Vagina (tissue), 2 donors: Measurements from ENCODE around the gene FRMPD2. TPM values are rescaled to one million over a fixed set of nuclear protein-coding genes. Genes with fewer than 3 reads are reported as not detected.

ENCODE experiments used
- DNase-seq, 2 donors: peaks; one replicate each; pipeline ENCODE4 v3.0.0-alpha.2; 2017; ENCODE audit errors: extremely low spot score in 2 of 2
- H3K27ac ChIP-seq: fragments of 200-600 bp; sonication (generic); one replicate; pipeline ENCODE4 v1.5.1; 2019
- H3K27me3 ChIP-seq: fragments of 200-600 bp; sonication (generic); one replicate; pipeline ENCODE4 v1.5.1; 2019
- H3K36me3 ChIP-seq, 2 donors: fragments of 200-600 bp; sonication (generic); one replicate each; pipeline ENCODE4 v1.5.1; 2017 to 2019
- H3K4me1 ChIP-seq: fragments of 200-600 bp; sonication (generic); one replicate; pipeline ENCODE4 v1.5.1; 2019
- H3K4me3 ChIP-seq, 2 donors: fragments of 200-600 bp; sonication (generic); 1 replicate in 1 of 2; 2 replicates in 1 of 2; pipeline ENCODE4 v1.5.1; 2016 to 2019
- H3K9me3 ChIP-seq: fragments of 200-600 bp; sonication (generic); one replicate; pipeline ENCODE4 v1.5.1; 2019
- CTCF ChIP-seq, 3 experiments: fragments of 450-650 bp in 2 of 3; fragments of 200-600 bp in 1 of 3; sonication (generic) in 1 of 3; IDR thresholded peaks; one replicate each; pipeline ENCODE4 v1.5.1; 2017 to 2019; ENCODE audit warnings: antibody characterized with exemption in 3 of 3, mild to moderate bottlenecking in 2 of 3, moderate library complexity in 2 of 3
- POLR2A ChIP-seq, 2 donors: fragments of 450-650 bp; IDR thresholded peaks; one replicate each; pipeline ENCODE4 v1.6.1; 2017; ENCODE audit warnings: antibody characterized with exemption in 2 of 2, mild to moderate bottlenecking in 2 of 2, moderate library complexity in 2 of 2
- POLR2AphosphoS5 ChIP-seq, 2 donors: sonication (generic); formaldehyde crosslinking; IDR thresholded peaks; one replicate each; pipeline ENCODE4 v1.9.0; 2017; ENCODE audit warnings: antibody characterized with exemption in 2 of 2, mild to moderate bottlenecking in 2 of 2, low read depth in 1 of 2; ENCODE audit not compliant: insufficient read depth in 1 of 2
- intact Hi-C: fragments of 100-400 bp; cut with DNase I; formaldehyde crosslinking; loops from one replicate; pipeline ENCODE4 v1.15.1; 2023
- total RNA-seq: library from RNA; depleted of rRNA; stranded (reverse); fragments of >200 nt; gene quantifications from one replicate; pipeline ENCODE4 v1.2.3, GENCODE V29; 2016

The FRMPD2 gene
- total RNA-seq, 1 donor from 2014 or later = not detected

GRCh38 chr10:48273741-48274140 is 755 bp downstream of the FRMPD2 start:
- TF ChIP-seq POLR2A (IDR thresholded peaks at IDR 0.05) (no peak), POLR2AphosphoS5 (IDR thresholded peaks at IDR 0.05; ENCODE audit: insufficient read depth in 1 of 2, low read depth in 1 of 2) (no peak), CTCF (IDR thresholded peaks at IDR 0.05) (no peak)
- H3K36me3 ChIP-seq = no peaks in the 10 kb centered on the region
- no peaks in the 10 kb centered on the region for H3K9me3 ChIP-seq
- no peak overlapping the region for H3K4me3 ChIP-seq
- DNase-seq = no peak
- no peak overlapping the region for H3K27ac ChIP-seq
- intact Hi-C loops = no loop called here
- H3K4me1 ChIP-seq = no peaks in the 10 kb centered on the region
- H3K27me3 ChIP-seq = no peaks in the 10 kb centered on the region

- no peak overlapping the region for H3K4me3 ChIP-seq
- H3K36me3 ChIP-seq = no peaks in the 10 kb centered on the region
- intact Hi-C loops = no loop called here
- H3K27me3 ChIP-seq = no peaks in the 10 kb centered on the region
- no peaks in the 10 kb centered on the region for H3K4me1 ChIP-seq
- no peaks in the 10 kb centered on the region for H3K9me3 ChIP-seq
- H3K27ac ChIP-seq = no peak overlapping the region
- DNase-seq = no peak
- TF ChIP-seq CTCF (IDR thresholded peaks at IDR 0.05) = no peak
- TF ChIP-seq POLR2AphosphoS5 (IDR thresholded peaks at IDR 0.05; ENCODE audit: insufficient read depth in 1 of 2, low read depth in 1 of 2) = no peak
- TF ChIP-seq POLR2A (IDR thresholded peaks at IDR 0.05) = no peak
Observed at GRCh38 chr10:48272682-48273081, 1.8 kb downstream of the FRMPD2 start.

- H3K4me1 ChIP-seq = no peaks in the 10 kb centered on the region
- no peaks in the 10 kb centered on the region for H3K27me3 ChIP-seq
- no peaks in the 10 kb centered on the region for H3K9me3 ChIP-seq
- no peaks in the 10 kb centered on the region for H3K36me3 ChIP-seq
- no peak overlapping the region for H3K4me3 ChIP-seq
- no peak overlapping the region for H3K27ac ChIP-seq
- intact Hi-C loops = no loop called here
- DNase-seq = no peak
- no peak for TF ChIP-seq POLR2A (IDR thresholded peaks at IDR 0.05)
- TF ChIP-seq CTCF (IDR thresholded peaks at IDR 0.05) = no peak
- no peak for TF ChIP-seq POLR2AphosphoS5 (IDR thresholded peaks at IDR 0.05; ENCODE audit: insufficient read depth in 1 of 2, low read depth in 1 of 2)
Observed at GRCh38 chr10:48271047-48271730, 3.3 kb downstream of the FRMPD2 start.

- no peaks in the 10 kb centered on the region for H3K36me3 ChIP-seq
- no peaks in the 10 kb centered on the region for H3K9me3 ChIP-seq
- no peak overlapping the region for H3K4me3 ChIP-seq
- H3K27me3 ChIP-seq = no peaks in the 10 kb centered on the region
- intact Hi-C loops = no loop called here
- no peak overlapping the region for H3K27ac ChIP-seq
- H3K4me1 ChIP-seq = no peaks in the 10 kb centered on the region
- DNase-seq = no peak
- TF ChIP-seq CTCF (IDR thresholded peaks at IDR 0.05) = no peak
- no peak for TF ChIP-seq POLR2AphosphoS5 (IDR thresholded peaks at IDR 0.05; ENCODE audit: insufficient read depth in 1 of 2, low read depth in 1 of 2)
- TF ChIP-seq POLR2A (IDR thresholded peaks at IDR 0.05) = no peak
Observed at GRCh38 chr10:48266528-48266927, 8.0 kb downstream of the FRMPD2 start.

DNA sequence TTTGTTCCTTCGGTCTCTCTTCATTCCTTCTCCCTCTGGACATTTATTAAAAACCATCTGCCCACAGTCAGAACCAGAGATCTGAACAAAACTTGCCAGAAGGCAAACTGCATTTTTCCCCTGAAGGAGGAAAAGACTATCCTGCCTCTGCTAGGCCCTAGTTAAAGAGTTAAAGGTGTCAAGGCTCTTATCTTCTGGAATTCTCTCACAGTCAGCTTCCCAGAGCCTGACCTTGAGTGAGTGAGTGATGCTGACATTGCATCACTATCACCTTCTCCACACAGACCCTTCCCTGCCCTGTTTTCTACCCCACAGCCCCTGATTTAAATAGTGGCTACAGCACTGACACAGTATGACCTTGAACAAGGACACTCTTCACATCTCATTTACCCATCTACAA is 16.4 kb downstream of the FRMPD2 start:
- DNase-seq = no peak
- no peaks in the 10 kb centered on the region for H3K27me3 ChIP-seq
- intact Hi-C loops = no loop called here
- H3K36me3 ChIP-seq = no peaks in the 10 kb centered on the region
- no peak for TF ChIP-seq CTCF (IDR thresholded peaks at IDR 0.05)
- TF ChIP-seq POLR2AphosphoS5 (IDR thresholded peaks at IDR 0.05; ENCODE audit: insufficient read depth in 1 of 2, low read depth in 1 of 2) = no peak
- no peak for TF ChIP-seq POLR2A (IDR thresholded peaks at IDR 0.05)
- no peaks in the 10 kb centered on the region for H3K4me1 ChIP-seq
- no peaks in the 10 kb centered on the region for H3K9me3 ChIP-seq
- no peak overlapping the region for H3K4me3 ChIP-seq
- H3K27ac ChIP-seq = no peak overlapping the region
